HG03108 (cell line): Measurements from ENCODE around the gene ACER2.

Experiments used
- ATAC-seq: cut with Tn5 transposase; IDR thresholded peaks from one replicate; pipeline ENCODE4 v1.9.1; 2021; ENCODE audit warnings: moderate library complexity; ENCODE audit not compliant: unreplicated experiment

ACER2 gene

DNA sequence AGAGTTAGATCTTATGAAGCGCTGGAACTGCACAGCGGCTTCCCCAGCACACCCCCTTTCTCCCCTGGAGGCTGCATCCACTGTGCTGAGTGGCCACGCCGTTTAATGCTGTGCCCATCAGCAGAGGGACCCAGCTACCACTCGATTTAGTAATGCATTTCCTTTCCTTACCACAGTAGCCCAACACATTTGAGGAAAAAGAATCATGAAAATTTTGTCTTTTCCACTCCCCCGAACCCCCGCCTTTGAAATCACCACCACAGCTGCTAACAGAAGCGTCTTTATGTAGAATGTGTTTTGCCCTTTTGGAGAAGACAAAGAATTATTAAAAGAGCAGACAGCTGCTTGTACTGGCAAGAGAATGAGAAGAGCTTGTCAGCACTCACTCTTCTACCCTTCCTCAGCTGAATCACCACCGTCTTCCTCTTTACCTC lies 73.2 kb downstream of the ACER2 start:
- no peak for ATAC-seq

GRCh38 chr9:19484699-19485098 lies 75.9 kb downstream of the ACER2 start:
- ATAC-seq = no peak

DNA sequence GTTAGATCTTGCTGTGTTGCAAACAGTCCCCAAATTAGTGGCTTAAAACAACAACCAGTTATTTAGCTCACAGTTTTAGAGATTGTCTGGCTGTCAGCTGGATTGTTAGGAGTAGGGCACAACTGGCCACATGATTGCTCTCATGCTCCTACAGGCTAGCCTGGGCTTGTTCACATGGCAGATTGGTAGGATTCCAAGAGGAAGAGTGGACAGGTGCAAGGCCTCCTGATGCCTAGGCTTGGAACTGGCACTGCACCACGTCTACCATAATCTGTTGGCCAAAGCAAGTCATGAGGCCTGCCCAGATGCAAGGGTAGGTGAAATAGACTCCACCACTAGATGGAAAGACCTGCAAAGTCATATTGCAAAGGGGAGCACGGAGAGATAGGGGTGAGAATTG lies 76.4 kb downstream of the ACER2 start:
- ATAC-seq = no peak

DNA sequence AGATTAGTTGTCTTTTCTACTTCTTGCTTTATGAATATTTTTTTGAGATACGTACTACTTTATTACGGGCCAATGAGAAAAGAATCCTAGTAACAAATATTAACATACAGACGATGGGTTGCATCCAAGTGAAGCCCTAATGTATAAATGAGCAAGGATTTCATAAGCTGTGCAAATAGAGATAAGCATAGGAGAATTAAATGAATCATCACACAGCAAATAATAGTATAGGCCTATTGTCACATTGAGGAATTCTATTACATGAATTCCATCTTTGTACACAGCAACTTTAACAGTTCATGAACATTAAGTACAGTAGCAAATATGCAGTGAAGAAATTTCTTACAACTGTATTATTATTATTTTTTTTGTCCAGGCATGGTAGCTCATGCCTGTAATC lies 78.0 kb downstream of the ACER2 start:
- ATAC-seq = no peak

GRCh38 chr9:19488721-19489120 lies 79.9 kb downstream of the ACER2 start:
- ATAC-seq = no peak

- ATAC-seq = no peak
Measured at GRCh38 chr9:19490269-19490668, 81.5 kb downstream of the ACER2 start.

DNA sequence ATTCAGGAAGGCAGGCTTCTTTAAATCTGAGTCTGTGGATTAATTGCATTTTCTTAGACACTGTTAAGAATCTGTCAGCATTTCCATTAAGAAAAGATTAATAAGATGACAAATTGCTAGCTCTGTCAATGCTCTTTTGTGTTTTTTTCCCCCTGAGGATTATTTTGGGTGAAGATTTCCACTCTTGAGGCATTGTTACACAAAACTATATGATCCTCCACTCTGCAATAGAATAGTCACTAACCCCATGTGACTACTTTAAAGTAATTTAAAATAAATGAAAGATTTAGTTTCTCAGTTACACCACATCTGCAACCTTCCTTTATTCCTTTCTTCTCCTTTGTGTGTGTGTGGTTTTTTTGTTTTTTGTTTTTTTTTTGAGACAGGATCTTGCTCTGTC lies 82.0 kb downstream of the ACER2 start:
- no peak for ATAC-seq

- ATAC-seq = no peak
Measured at GRCh38 chr9:19492775-19493173, 84.0 kb downstream of the ACER2 start.

DNA sequence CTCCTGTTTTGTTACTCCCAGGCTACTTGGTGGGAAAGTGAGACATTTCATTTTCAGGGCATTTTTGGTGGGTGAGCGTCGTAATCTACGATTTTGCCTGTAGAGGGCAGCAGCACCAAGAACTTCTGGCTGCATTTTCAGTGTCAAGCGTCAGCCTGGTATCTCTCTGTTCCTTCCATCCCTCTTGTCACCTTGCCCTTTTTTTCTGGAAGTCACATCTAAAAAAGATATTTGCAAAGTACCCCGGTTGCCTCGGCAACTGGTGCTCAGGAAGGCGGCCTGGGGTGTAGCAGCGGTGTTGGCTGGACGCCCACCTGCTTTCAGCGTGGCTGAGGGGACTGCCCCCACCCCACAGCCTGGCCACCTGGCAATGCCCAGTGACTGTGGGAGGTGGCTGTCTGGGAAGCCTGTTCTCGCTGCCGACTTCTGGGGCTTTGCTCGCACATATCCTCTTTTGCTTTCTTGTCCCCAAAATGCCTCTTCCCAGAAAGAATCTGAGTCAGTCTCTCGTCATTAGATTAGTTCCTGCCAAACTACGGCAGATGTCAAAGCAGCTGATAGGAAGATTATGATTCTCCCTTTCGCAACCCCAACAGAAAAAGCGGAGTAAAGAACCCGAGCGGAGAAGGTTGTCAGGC lies 84.5 kb downstream of the ACER2 start:
- ATAC-seq = peak; percentile 59

DNA sequence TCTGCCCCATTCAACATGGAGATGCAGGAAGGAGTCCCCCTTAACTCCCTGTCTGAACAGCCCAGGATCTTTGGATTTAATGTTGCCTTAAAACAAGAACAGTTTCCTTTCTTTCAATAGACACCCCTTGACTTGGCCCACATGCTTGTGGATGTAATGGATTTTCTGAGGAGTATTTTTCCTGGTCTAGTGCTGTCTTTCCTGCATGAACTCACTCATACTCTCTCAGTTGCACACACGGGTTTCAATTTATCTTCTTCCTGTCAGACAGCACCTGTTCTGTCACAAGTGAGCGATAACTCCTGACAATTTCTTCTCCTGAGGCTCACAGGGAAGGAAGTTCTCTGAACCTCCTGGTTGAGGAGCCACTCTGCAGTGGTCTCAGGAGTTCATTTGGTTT lies 85.1 kb downstream of the ACER2 start:
- ATAC-seq = no peak

- ATAC-seq = no peak
Measured at GRCh38 chr9:19495186-19496028, 86.6 kb downstream of the ACER2 start.

- ATAC-seq = no peak
Measured at GRCh38 chr9:19496321-19497050, 87.7 kb downstream of the ACER2 start.

DNA sequence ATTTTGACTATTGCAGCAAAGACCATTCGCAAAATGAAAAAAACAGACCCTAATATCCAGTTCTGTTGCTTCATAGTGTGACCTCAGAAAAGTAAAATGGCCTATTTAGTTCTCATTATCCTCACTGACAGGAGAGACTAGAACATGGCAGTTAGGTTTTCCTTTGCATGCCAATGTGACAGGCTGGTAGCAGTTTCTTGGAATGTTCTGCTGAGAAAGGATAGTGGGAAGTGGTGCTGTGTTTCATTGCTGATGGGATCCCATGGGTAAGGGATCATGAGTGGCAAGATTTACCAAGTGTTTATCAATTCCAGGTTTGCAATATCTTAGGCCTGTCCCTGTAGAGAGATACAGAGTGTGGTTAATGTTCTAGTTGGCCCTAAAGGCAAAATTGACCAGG lies 88.5 kb downstream of the ACER2 start:
- ATAC-seq = no peak

DNA sequence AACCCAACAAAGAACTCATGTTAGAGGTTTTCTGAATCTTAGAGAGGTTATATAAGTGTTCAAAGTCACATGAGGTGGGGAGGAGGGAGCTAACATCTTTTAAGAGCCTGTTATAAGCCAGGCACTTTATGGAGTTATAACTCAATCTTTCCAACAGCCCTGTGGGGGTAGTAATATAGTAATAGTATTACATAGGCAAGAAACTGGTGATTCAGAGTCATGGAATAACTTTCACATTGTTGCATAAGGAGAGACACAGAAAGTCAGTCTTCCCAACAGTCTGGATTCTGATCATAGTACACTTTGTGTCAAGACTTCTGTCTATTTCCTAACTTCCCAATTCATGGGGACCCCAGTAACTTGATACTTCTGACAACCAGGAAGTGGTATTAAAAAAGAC lies 89.2 kb downstream of the ACER2 start:
- ATAC-seq = no peak
